HUES64 (cell line): ENCODE data around the gene ARHGEF17.
A peak's percentile ranks its signal among the peaks of the same experiment; 100 is the strongest.

ENCODE experiments used
- H3K27ac ChIP-seq: 2 replicates; pipeline ENCODE4 v1.7.0; 2013; ENCODE audit warnings: low read depth, low read length, inconsistent platforms
- H3K27me3 ChIP-seq: 2 replicates; pipeline ENCODE4 v1.6.1; 2013; ENCODE audit warnings: mild to moderate bottlenecking, low read length; ENCODE audit not compliant: insufficient read depth
- H3K36me3 ChIP-seq: 2 replicates; pipeline ENCODE4 v1.6.1; 2013; ENCODE audit warnings: mild to moderate bottlenecking, low read length; ENCODE audit not compliant: insufficient read depth
- H3K4me1 ChIP-seq: 2 replicates; pipeline ENCODE4 v1.6.1; 2013; ENCODE audit warnings: mild to moderate bottlenecking, low read length, moderate library complexity; ENCODE audit not compliant: insufficient read depth
- H3K4me3 ChIP-seq: 2 replicates; pipeline ENCODE4 v1.5.1; 2013; ENCODE audit warnings: mild to moderate bottlenecking, low read length, moderate library complexity
- H3K9ac ChIP-seq: 2 replicates; pipeline ENCODE4 v1.6.1; 2013; ENCODE audit warnings: mild to moderate bottlenecking, low read depth, low read length
- H3K9me3 ChIP-seq: 2 replicates; pipeline ENCODE4 v1.6.1; 2013; ENCODE audit warnings: low read depth, low read length; ENCODE audit not compliant: insufficient read depth
- whole genome bisulfite sequencing: fragments of 150-250, 120-280 bp; methylation state at CpG from one replicate; pipeline ENCODE4 v1.1.7; 2013; ENCODE audit warnings: missing lambda C conversion rate; 5-methylcytosine and 5-hydroxymethylcytosine counted together

ARHGEF17 gene

GRCh38 chr11:73386016-73386415 is 77.9 kb downstream of the ARHGEF17 start:
- no peaks in the 10 kb centered on the region; the same call in 1 of the 2 replicates for H3K4me1 ChIP-seq
- no peaks in the 10 kb centered on the region for H3K27me3 ChIP-seq
- H3K9ac ChIP-seq: no peak overlapping the region
- WGBS: 90% methylated on average over 8 of the region's 8 CpGs
- no peaks in the 10 kb centered on the region for H3K36me3 ChIP-seq
- H3K9me3 ChIP-seq: no peaks in the 10 kb centered on the region
- H3K27ac ChIP-seq: no peak overlapping the region
- H3K4me3 ChIP-seq: no peak overlapping the region

- no peak overlapping the region for H3K27ac ChIP-seq
- no peaks in the 10 kb centered on the region for H3K36me3 ChIP-seq
- 95% methylated on average over 8 of the region's 8 CpGs for WGBS
- H3K4me1 ChIP-seq: no peaks in the 10 kb centered on the region; the same call in 1 of the 2 replicates
- H3K9me3 ChIP-seq: no peaks in the 10 kb centered on the region
- no peak overlapping the region for H3K4me3 ChIP-seq
- no peak overlapping the region for H3K9ac ChIP-seq
- no peaks in the 10 kb centered on the region for H3K27me3 ChIP-seq
Measured at GRCh38 chr11:73386546-73386945, 78.5 kb downstream of the ARHGEF17 start.

GRCh38 chr11:73387594-73388264 is 79.7 kb downstream of the ARHGEF17 start:
- H3K27ac ChIP-seq: no peak overlapping the region
- H3K9me3 ChIP-seq: no peaks in the 10 kb centered on the region
- no peak overlapping the region for H3K4me3 ChIP-seq
- no peak overlapping the region for H3K9ac ChIP-seq
- no peaks in the 10 kb centered on the region for H3K36me3 ChIP-seq
- no peaks in the 10 kb centered on the region; the same call in 1 of the 2 replicates for H3K4me1 ChIP-seq
- 82% methylated on average over 21 of the region's 21 CpGs for WGBS
- no peaks in the 10 kb centered on the region for H3K27me3 ChIP-seq

- H3K27me3 ChIP-seq: no peaks in the 10 kb centered on the region
- H3K4me3 ChIP-seq: no peak overlapping the region
- WGBS: 83% methylated on average over 23 of the region's 23 CpGs
- no peak overlapping the region for H3K27ac ChIP-seq
- H3K36me3 ChIP-seq: no peaks in the 10 kb centered on the region
- H3K9ac ChIP-seq: no peak overlapping the region
- H3K4me1 ChIP-seq: no peaks in the 10 kb centered on the region
- no peaks in the 10 kb centered on the region for H3K9me3 ChIP-seq
Measured at GRCh38 chr11:73388265-73389133, 80.4 kb downstream of the ARHGEF17 start.

GRCh38 chr11:73389134-73389525 is 81.1 kb downstream of the ARHGEF17 start:
- Histone ChIP-seq H3K9me3 (no peaks in the 10 kb centered on the region), H3K36me3 (no peaks in the 10 kb centered on the region; the same call in 1 of the 2 replicates), H3K27me3 (no peaks in the 10 kb centered on the region), H3K4me3 (no peak overlapping the region), H3K4me1 (no peaks in the 10 kb centered on the region), H3K9ac (no peak overlapping the region), H3K27ac (no peak overlapping the region)
- WGBS: 89% methylated on average over 6 of the region's 6 CpGs

- Histone ChIP-seq H3K4me3 (no peak overlapping the region), H3K27me3 (no peaks in the 10 kb centered on the region), H3K9ac (no peak overlapping the region), H3K9me3 (no peaks in the 10 kb centered on the region), H3K4me1 (no peaks in the 10 kb centered on the region), H3K36me3 (no peaks in the 10 kb centered on the region; the same call in 1 of the 2 replicates), H3K27ac (no peak overlapping the region)
- 89% methylated on average over 7 of the region's 7 CpGs for WGBS
Measured at GRCh38 chr11:73389916-73390315, 81.8 kb downstream of the ARHGEF17 start.

- H3K4me1 ChIP-seq: no peaks in the 10 kb centered on the region
- no peaks in the 10 kb centered on the region; the same call in 1 of the 2 replicates for H3K36me3 ChIP-seq
- no peak overlapping the region for H3K27ac ChIP-seq
- no peak overlapping the region for H3K4me3 ChIP-seq
- H3K9me3 ChIP-seq: no peaks in the 10 kb centered on the region
- no peaks in the 10 kb centered on the region for H3K27me3 ChIP-seq
- H3K9ac ChIP-seq: no peak overlapping the region
- WGBS: 93% methylated on average over 12 of the region's 12 CpGs
Measured at GRCh38 chr11:73390601-73391565, 82.8 kb downstream of the ARHGEF17 start.

GRCh38 chr11:73391665-73392064 is 83.6 kb downstream of the ARHGEF17 start:
- no peaks in the 10 kb centered on the region; the same call in 1 of the 2 replicates for H3K36me3 ChIP-seq
- no peaks in the 10 kb centered on the region for H3K4me1 ChIP-seq
- no peaks in the 10 kb centered on the region for H3K9me3 ChIP-seq
- no peak overlapping the region for H3K9ac ChIP-seq
- H3K27ac ChIP-seq: no peak overlapping the region
- no peak overlapping the region for H3K4me3 ChIP-seq
- no peaks in the 10 kb centered on the region for H3K27me3 ChIP-seq
- WGBS: 89% methylated on average over 10 of the region's 10 CpGs

GRCh38 chr11:73392108-73393010 is 84.3 kb downstream of the ARHGEF17 start:
- no peak overlapping the region for H3K9ac ChIP-seq

GRCh38 chr11:73393011-73393380 is 84.9 kb downstream of the ARHGEF17 start:
- H3K4me3 ChIP-seq: no peak overlapping the region
- H3K27me3 ChIP-seq: no peaks in the 10 kb centered on the region
- H3K36me3 ChIP-seq: no peaks in the 10 kb centered on the region; the same call in 1 of the 2 replicates
- no peak overlapping the region for H3K27ac ChIP-seq
- 90% methylated on average over 7 of the region's 7 CpGs for WGBS
- H3K9me3 ChIP-seq: no peaks in the 10 kb centered on the region
- H3K4me1 ChIP-seq: no peaks in the 10 kb centered on the region
- 0 out of 2 replicates have a peak overlapping the region, but pooled peaks have one; percentile 6 for H3K9ac ChIP-seq

More at GRCh38 chr11:73392108-73393010, 84.3 kb downstream of the ARHGEF17 start:
- Histone ChIP-seq H3K4me1 (no peaks in the 10 kb centered on the region), H3K27ac (no peak overlapping the region), H3K4me3 (no peak overlapping the region), H3K36me3 (no peaks in the 10 kb centered on the region; the same call in 1 of the 2 replicates), H3K27me3 (no peaks in the 10 kb centered on the region), H3K9me3 (no peaks in the 10 kb centered on the region)
- 93% methylated on average over 31 of the region's 31 CpGs for WGBS
